Adrenal gland (tissue), 5 donors: ENCODE measurements around the gene NME7.

Experiments
- POLR2A ChIP-seq, 2 donors: fragments of 450-650 bp; IDR thresholded peaks; one replicate each; pipeline ENCODE4 v1.6.1; 2017; ENCODE audit warnings: antibody characterized with exemption in 2 of 2, mild to moderate bottlenecking in 2 of 2, moderate library complexity in 1 of 2
- TF ChIP-seq, protein P1 (sequence below), 6 experiments: fragments of 450-650 bp in 4 of 6; fragments of 200-600 bp in 2 of 6; sonication (generic) in 1 of 6; IDR thresholded peaks; 1 replicate in 5 of 6; 2 replicates in 1 of 6; pipeline versions ENCODE4 v1.5.1 to v1.8.0; 2016 to 2021; ENCODE audit warnings: antibody characterized with exemption in 6 of 6, mild to moderate bottlenecking in 2 of 6, moderate library complexity in 1 of 6
- donor health status: DM: no; HTN: no; CAD: no.

DNA sequence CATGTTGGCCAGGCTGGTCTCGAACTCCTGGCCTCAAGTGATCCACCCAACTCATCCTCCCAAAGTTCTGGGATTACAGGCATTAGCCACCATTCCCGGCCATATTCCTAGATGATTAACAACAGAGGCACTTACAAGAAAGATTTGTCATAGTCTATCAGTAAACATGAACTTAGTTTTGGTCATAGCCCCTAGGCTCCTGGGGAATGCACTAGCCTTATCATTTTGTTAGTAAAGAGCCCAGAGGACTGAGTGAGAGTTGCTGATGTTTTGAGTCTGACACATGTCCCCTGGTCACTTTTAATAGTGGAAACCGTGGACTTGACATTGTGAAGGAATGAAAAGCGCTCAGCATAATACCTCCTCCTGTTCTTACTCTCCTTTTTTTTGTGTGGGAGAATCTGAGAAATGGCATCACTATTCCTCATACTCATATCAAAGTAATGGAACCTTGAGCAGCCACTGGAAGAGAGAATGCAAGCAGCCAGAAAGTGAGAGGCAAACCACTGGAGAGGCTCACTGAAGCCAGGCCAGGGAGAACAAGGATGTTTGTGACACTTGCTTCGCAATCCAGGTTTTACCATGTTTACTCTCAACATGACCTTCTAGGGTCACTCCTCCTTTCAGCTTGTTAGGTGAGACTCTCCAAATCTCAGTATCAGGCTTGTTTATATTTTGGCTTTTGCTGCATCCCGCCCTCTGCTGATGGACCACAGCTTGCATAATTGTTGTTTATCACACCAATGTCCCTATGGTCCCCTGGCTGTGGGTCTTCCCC lies 246.3 kb downstream of the NME7 start:
- TF ChIP-seq, protein P1, sequence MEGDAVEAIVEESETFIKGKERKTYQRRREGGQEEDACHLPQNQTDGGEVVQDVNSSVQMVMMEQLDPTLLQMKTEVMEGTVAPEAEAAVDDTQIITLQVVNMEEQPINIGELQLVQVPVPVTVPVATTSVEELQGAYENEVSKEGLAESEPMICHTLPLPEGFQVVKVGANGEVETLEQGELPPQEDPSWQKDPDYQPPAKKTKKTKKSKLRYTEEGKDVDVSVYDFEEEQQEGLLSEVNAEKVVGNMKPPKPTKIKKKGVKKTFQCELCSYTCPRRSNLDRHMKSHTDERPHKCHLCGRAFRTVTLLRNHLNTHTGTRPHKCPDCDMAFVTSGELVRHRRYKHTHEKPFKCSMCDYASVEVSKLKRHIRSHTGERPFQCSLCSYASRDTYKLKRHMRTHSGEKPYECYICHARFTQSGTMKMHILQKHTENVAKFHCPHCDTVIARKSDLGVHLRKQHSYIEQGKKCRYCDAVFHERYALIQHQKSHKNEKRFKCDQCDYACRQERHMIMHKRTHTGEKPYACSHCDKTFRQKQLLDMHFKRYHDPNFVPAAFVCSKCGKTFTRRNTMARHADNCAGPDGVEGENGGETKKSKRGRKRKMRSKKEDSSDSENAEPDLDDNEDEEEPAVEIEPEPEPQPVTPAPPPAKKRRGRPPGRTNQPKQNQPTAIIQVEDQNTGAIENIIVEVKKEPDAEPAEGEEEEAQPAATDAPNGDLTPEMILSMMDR (IDR thresholded peaks at IDR 0.05), result no peak
- no peak for TF ChIP-seq POLR2A (IDR thresholded peaks at IDR 0.05)
